ENCODE data around the gene NUDT22.

GRCh38 chr11:64276653-64277431, 50.8 kb downstream of the NUDT22 start:
- TF ChIP-seq REST (IDR thresholded peaks at IDR 0.05; ENCODE audit: low read depth) (no peak), CREB1 (IDR thresholded peaks at IDR 0.05; ENCODE audit: low read depth) (no peak), ZBTB7A (IDR thresholded peaks at IDR 0.05; ENCODE audit: low read depth) (no peak), TCF12 (IDR thresholded peaks at IDR 0.05; ENCODE audit: low read depth) (no peak), MAX (IDR thresholded peaks at IDR 0.05) (no peak), EP300 (IDR thresholded peaks at IDR 0.05; ENCODE audit: borderline replicate concordance) (no peak), TEAD4 (IDR thresholded peaks at IDR 0.05) (no peak), EGR1 (IDR thresholded peaks at IDR 0.05) (no peak), RAD21 (IDR thresholded peaks at IDR 0.05; ENCODE audit: low read depth) (no peak), YY1 (IDR thresholded peaks at IDR 0.05; ENCODE audit: low read depth) (no peak), USF1 (IDR thresholded peaks at IDR 0.05) (no peak), TAF1 (IDR thresholded peaks at IDR 0.05; ENCODE audit: low read depth) (no peak), CEBPB (IDR thresholded peaks at IDR 0.05) (no peak)
